ENCODE measurements around the gene RPTOR.

DNA sequence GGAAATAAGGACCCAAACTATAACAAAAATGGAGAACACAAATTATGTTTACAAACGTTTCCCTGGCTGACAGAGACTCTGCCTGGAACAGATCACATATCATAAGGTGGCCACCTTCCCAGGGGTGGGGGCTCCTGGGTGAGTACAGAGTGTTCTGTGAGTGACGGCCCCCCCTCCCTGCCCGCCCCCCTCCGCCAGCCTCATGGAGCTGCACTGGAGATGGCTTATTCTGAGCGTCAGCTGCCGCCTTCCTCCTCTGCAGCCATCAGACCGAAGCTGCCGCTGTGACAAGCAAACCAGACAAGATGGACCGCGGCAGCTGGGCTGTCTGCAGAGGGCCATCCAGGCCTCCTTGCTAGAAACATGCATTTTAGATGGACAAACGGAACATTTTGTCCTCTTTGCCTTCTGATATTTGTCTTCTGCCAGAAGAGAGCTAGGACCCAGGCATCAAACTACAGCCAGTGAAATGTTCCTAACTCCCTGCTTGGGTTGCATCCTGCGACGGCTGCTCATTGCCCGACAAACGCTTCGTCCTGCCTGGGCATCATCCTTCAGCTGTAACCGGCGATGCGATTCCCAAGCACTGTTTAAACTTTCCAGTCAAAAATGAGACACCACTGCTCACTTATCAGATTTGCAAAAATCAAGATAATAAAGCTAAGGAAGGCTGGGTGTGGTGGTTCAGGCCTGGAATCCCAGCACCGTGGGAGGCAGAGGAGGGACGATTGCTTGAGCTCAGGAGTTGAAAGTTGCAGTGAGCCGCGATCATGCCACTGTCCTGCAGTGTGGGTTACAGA is 15.3 kb upstream of the RPTOR start:
- TF ChIP-seq EZH2 (IDR thresholded peaks at IDR 0.05; ENCODE audit: insufficient read depth, low read length) (no peak), CTCF (IDR thresholded peaks at IDR 0.05; ENCODE audit: insufficient read depth, low read depth, low read length) (no peak)
